ENCODE results near the gene CRLF1.
"Not testable (repeated sequence)": the region's sequence is repeated elsewhere in the genome, so short reads cannot be mapped to it uniquely, and the experiment has no call there.

CRLF1 gene

GRCh38 chr19:18608805-18609716 lies 2.5 kb upstream of the CRLF1 start:
- TF ChIP-seq GATA1 (IDR thresholded peaks at IDR 0.05; ENCODE audit: low read depth, low read length), result no peak
- no peak for TF ChIP-seq POLR2A (IDR thresholded peaks at IDR 0.05; ENCODE audit: low read length)
- DNase-seq, result no peak

- no peak for DNase-seq
- TF ChIP-seq GATA1 (IDR thresholded peaks at IDR 0.05; ENCODE audit: low read depth, low read length), result no peak
- no peak for TF ChIP-seq POLR2A (IDR thresholded peaks at IDR 0.05; ENCODE audit: low read length)
These were observed 1.7 kb upstream of the CRLF1 start for GRCh38 chr19:18608102-18608804.

GRCh38 chr19:18607226-18608101 lies 865 bp upstream of the CRLF1 start:
- TF ChIP-seq GATA1 (IDR thresholded peaks at IDR 0.05; ENCODE audit: low read depth, low read length) (no peak), POLR2A (IDR thresholded peaks at IDR 0.05; ENCODE audit: low read length) (no peak)
- DNase-seq, result no peak

- TF ChIP-seq POLR2A (IDR thresholded peaks at IDR 0.05; ENCODE audit: low read length) (no peak), GATA1 (IDR thresholded peaks at IDR 0.05; ENCODE audit: low read depth, low read length) (no peak)
- no peak for DNase-seq
These were observed 886 bp downstream of the CRLF1 start for GRCh38 chr19:18605546-18606280.

GRCh38 chr19:18605196-18605545 lies 1.4 kb downstream of the CRLF1 start:
- TF ChIP-seq POLR2A (IDR thresholded peaks at IDR 0.05; ENCODE audit: low read length) (no peak), GATA1 (IDR thresholded peaks at IDR 0.05; ENCODE audit: low read depth, low read length) (no peak)
- no peak for DNase-seq

- DNase-seq, result no peak
- TF ChIP-seq POLR2A (IDR thresholded peaks at IDR 0.05; ENCODE audit: low read length), result no peak
- no peak for TF ChIP-seq GATA1 (IDR thresholded peaks at IDR 0.05; ENCODE audit: low read depth, low read length)
These were observed 1.8 kb downstream of the CRLF1 start for GRCh38 chr19:18604820-18605159.

- no peak for DNase-seq
- TF ChIP-seq GATA1 (IDR thresholded peaks at IDR 0.05; ENCODE audit: low read depth, low read length) (no peak), POLR2A (IDR thresholded peaks at IDR 0.05; ENCODE audit: low read length) (no peak)
These were observed 2.4 kb downstream of the CRLF1 start for GRCh38 chr19:18603958-18604819.

- TF ChIP-seq POLR2A (IDR thresholded peaks at IDR 0.05; ENCODE audit: low read length) (no peak), GATA1 (IDR thresholded peaks at IDR 0.05; ENCODE audit: low read depth, low read length) (no peak)
- peak in 1 of 2 experiments; percentile 54 for DNase-seq
These were observed 3.2 kb downstream of the CRLF1 start for GRCh38 chr19:18603255-18603957.

GRCh38 chr19:18601875-18602274 lies 4.7 kb downstream of the CRLF1 start:
- TF ChIP-seq POLR2A (IDR thresholded peaks at IDR 0.05; ENCODE audit: low read length), result no peak
- no peak for TF ChIP-seq GATA1 (IDR thresholded peaks at IDR 0.05; ENCODE audit: low read depth, low read length)
- DNase-seq, result no peak

- DNase-seq, result not testable (repeated sequence)
These were observed 5.8 kb downstream of the CRLF1 start for GRCh38 chr19:18600692-18601397.

- DNase-seq, result no peak
- TF ChIP-seq GATA1 (IDR thresholded peaks at IDR 0.05; ENCODE audit: low read depth, low read length) (no peak), POLR2A (IDR thresholded peaks at IDR 0.05; ENCODE audit: low read length) (no peak)
These were observed 7.1 kb downstream of the CRLF1 start for GRCh38 chr19:18599485-18599884.

Data from erythroblast (primary cell).